Suprapubic skin (tissue), 4 donors: ENCODE data around the gene FAH.

Experiments used
- CTCF ChIP-seq, 2 donors: fragments of 200-600 bp in 1 of 2; fragments of 450-650 bp in 1 of 2; sonication (generic) in 1 of 2; IDR thresholded peaks; one replicate each; pipeline ENCODE4 v1.5.1; 2016 to 2019; ENCODE audit warnings: antibody characterized with exemption in 2 of 2, mild to moderate bottlenecking in 1 of 2, moderate library complexity in 1 of 2
- EP300 ChIP-seq: sonication (generic); formaldehyde crosslinking; IDR thresholded peaks from one replicate; pipeline ENCODE4 v1.6.1; 2017; ENCODE audit warnings: antibody characterized with exemption
- POLR2A ChIP-seq, 2 donors: fragments of 450-650 bp; IDR thresholded peaks; one replicate each; pipeline ENCODE4 v1.6.1; 2017; ENCODE audit warnings: antibody characterized with exemption in 2 of 2, mild to moderate bottlenecking in 2 of 2, moderate library complexity in 2 of 2
- POLR2AphosphoS5 ChIP-seq, 3 donors: sonication (generic); formaldehyde crosslinking; IDR thresholded peaks; one replicate each; pipeline ENCODE4 v1.6.1; 2017; ENCODE audit warnings: antibody characterized with exemption in 3 of 3

- TF ChIP-seq CTCF (IDR thresholded peaks at IDR 0.05) (no peak), EP300 (no peak), POLR2A (IDR thresholded peaks at IDR 0.05) (no peak), POLR2AphosphoS5 (IDR thresholded peaks at IDR 0.05) (no peak)
Measured at GRCh38 chr15:80191198-80191597, 38.4 kb downstream of the FAH start.
